ENCODE measurements around the gene TMEM209.
"Not testable (repeated sequence)": the region's sequence is repeated elsewhere in the genome, so short reads cannot be mapped to it uniquely, and the experiment has no call there.

Gene TMEM209

GRCh38 chr7:130162196-130162595 lies 43.0 kb downstream of the TMEM209 start:
- no peak for DNase-seq (ENCODE audit: low spot score)

GRCh38 chr7:130160455-130160854 lies 44.8 kb downstream of the TMEM209 start:
- no peak for DNase-seq (ENCODE audit: low spot score)

- DNase-seq (ENCODE audit: low spot score) = no peak
Measured at GRCh38 chr7:130160023-130160422, 45.2 kb downstream of the TMEM209 start.

- DNase-seq (ENCODE audit: low spot score) = no peak
Measured at GRCh38 chr7:130157700-130158099, 47.5 kb downstream of the TMEM209 start.

GRCh38 chr7:130156140-130156539 lies 49.1 kb downstream of the TMEM209 start:
- no peak for DNase-seq (ENCODE audit: low spot score)

GRCh38 chr7:130154501-130155317 lies 50.5 kb downstream of the TMEM209 start:
- peak; percentile 46 for DNase-seq (ENCODE audit: low spot score)

GRCh38 chr7:130154131-130154500 lies 51.1 kb downstream of the TMEM209 start:
- no peak for DNase-seq (ENCODE audit: low spot score)

GRCh38 chr7:130153211-130153908 lies 51.8 kb downstream of the TMEM209 start:
- no peak for DNase-seq (ENCODE audit: low spot score)

- no peak for DNase-seq (ENCODE audit: low spot score)
Measured at GRCh38 chr7:130152493-130153210, 52.6 kb downstream of the TMEM209 start.

GRCh38 chr7:130151591-130152492 lies 53.4 kb downstream of the TMEM209 start:
- DNase-seq (ENCODE audit: low spot score) = no peak

GRCh38 chr7:130150587-130150986 lies 54.6 kb downstream of the TMEM209 start:
- DNase-seq (ENCODE audit: low spot score) = no peak

- DNase-seq (ENCODE audit: low spot score) = no peak
Measured at GRCh38 chr7:130149281-130150139, 55.7 kb downstream of the TMEM209 start.

- no peak for DNase-seq (ENCODE audit: low spot score)
Measured at GRCh38 chr7:130148561-130148960, 56.6 kb downstream of the TMEM209 start.

GRCh38 chr7:130147710-130148325 lies 57.4 kb downstream of the TMEM209 start:
- DNase-seq (ENCODE audit: low spot score) = no peak

- DNase-seq (ENCODE audit: low spot score) = no peak
Measured at GRCh38 chr7:130146693-130147405, 58.4 kb downstream of the TMEM209 start.

- not testable (repeated sequence) for DNase-seq (ENCODE audit: low spot score)
Measured at GRCh38 chr7:130146142-130146541, 59.1 kb downstream of the TMEM209 start.

GRCh38 chr7:130145424-130146100 lies 59.6 kb downstream of the TMEM209 start:
- no peak for DNase-seq (ENCODE audit: low spot score)

GRCh38 chr7:130144312-130145171 lies 60.7 kb downstream of the TMEM209 start:
- DNase-seq (ENCODE audit: low spot score) = no peak

Measured in Ammon's horn (tissue), 1 donor.